Calu3 (cell line): Measurements from ENCODE around the gene STAG1. TPM values are rescaled to one million over a fixed set of nuclear protein-coding genes. Genes with fewer than 3 reads are reported as not detected.

Experiments
- BruUV-seq: library from RNA; stranded (reverse); fragments of 400-500 nt; replicated peaks from 2 replicates; lab custom pipeline; 2021; lab: Mats Ljungman, UMichigan
- CTCF ChIA-PET: fragments of 300-600 bp; sonication (Branson Sonifier 250); formaldehyde crosslinking; loops from one replicate; lab custom pipeline; 2022; ENCODE audit warnings: antibody characterized with exemption; lab: Charles Lee
- DNase-seq: peaks from one replicate; pipeline ENCODE4 v3.0.0; 2022
- H3K27ac Mint-ChIP-seq: one replicate; pipeline ENCODE4 v1.8.0; 2022; ENCODE audit warnings: mixed read lengths; ENCODE audit not compliant: unreplicated experiment
- H3K27me3 Mint-ChIP-seq: one replicate; pipeline ENCODE4 v1.8.0; 2022; ENCODE audit warnings: mixed read lengths; ENCODE audit not compliant: unreplicated experiment
- H3K36me3 Mint-ChIP-seq: one replicate; pipeline ENCODE4 v1.8.0; 2022; ENCODE audit warnings: mild to moderate bottlenecking, moderate library complexity, mixed read lengths; ENCODE audit not compliant: insufficient read depth, unreplicated experiment
- H3K4me1 Mint-ChIP-seq: one replicate; pipeline ENCODE4 v1.8.0; 2022; ENCODE audit warnings: mild to moderate bottlenecking, low read depth, mixed read lengths; ENCODE audit not compliant: unreplicated experiment
- H3K4me3 Mint-ChIP-seq: one replicate; pipeline ENCODE4 v1.8.0; 2022; ENCODE audit warnings: mild to moderate bottlenecking, low read depth, moderate library complexity, mixed read lengths; ENCODE audit not compliant: unreplicated experiment
- H3K9me3 Mint-ChIP-seq: one replicate; pipeline ENCODE4 v1.8.0; 2022; ENCODE audit warnings: low read depth, mixed read lengths; ENCODE audit not compliant: unreplicated experiment
- CTCF ChIP-seq: fragments of 200-600 bp; IDR thresholded peaks from one replicate; pipeline ENCODE4 v1.8.0; 2022; ENCODE audit warnings: antibody characterized with exemption; ENCODE audit not compliant: unreplicated experiment
- intact Hi-C: fragments of 100-400 bp; cut with micrococcal nuclease; formaldehyde crosslinking; loops from one replicate; pipeline ENCODE4 v1.10.0; 2022; ENCODE audit not compliant: unreplicated experiment
- total RNA-seq: library from RNA; stranded (reverse); gene quantifications from 2 replicates; pipeline ENCODE4 v1.2.3, GENCODE V29; 2022

Gene STAG1
- total RNA-seq, 1 experiment from 2014 or later = 39.3 TPM

DNA sequence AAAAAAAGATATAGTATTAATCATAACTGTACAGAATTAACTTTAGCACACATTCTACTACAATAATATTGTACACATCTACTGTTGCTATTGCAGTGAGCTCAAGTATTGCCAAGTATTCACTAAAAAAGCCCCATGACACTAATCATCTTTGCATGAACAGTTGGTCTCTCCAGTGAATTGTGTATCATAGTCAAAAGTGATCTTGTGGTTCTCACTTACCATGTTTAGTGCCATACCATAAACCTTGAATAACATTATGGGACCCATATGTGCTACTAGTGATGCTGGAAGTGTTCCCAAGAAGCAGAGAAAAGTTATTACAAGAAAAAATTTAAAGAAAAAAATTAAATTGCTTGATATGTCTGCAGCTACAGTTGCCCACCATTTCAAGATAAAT lies 324.9 kb downstream of the STAG1 start:
- intact Hi-C loops = no loop called here
- H3K27ac Mint-ChIP-seq = no peak overlapping the region
- no peak for DNase-seq
- CTCF ChIA-PET = no interaction called here
- H3K27me3 Mint-ChIP-seq = no peaks in the 10 kb centered on the region
- no peak for TF ChIP-seq CTCF
- no peaks in the 10 kb centered on the region for H3K9me3 Mint-ChIP-seq
- no peak overlapping the region for H3K4me3 Mint-ChIP-seq
- no peaks in the 10 kb centered on the region for H3K36me3 Mint-ChIP-seq
- no TSS peak for BruUV-seq
- no peaks in the 10 kb centered on the region for H3K4me1 Mint-ChIP-seq

DNA sequence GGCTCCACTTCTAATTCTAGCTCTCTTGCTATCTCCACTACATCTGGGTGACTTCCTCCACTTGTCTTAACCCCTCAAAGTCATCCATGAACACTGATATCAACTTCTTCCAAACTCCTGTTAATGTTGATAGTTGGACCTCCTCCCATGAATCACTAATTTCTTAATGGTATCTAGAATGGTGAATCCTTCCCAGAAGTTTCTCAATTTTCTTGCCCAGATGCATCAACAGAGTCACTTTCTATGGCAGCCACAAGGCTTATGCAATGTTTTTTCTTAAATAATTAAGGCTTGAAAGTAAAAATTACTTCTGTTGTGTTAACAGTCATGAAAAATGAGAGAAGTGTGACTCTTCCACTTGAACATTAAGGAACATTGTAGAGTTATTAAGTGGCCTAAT lies 337.7 kb downstream of the STAG1 start:
- Mint-ChIP-seq H3K27me3 (no peaks in the 10 kb centered on the region), H3K36me3 (no peaks in the 10 kb centered on the region), H3K4me1 (no peaks in the 10 kb centered on the region), H3K9me3 (no peaks in the 10 kb centered on the region), H3K27ac (no peak overlapping the region), H3K4me3 (no peak overlapping the region)
- CTCF ChIA-PET = no interaction called here
- no TSS peak for BruUV-seq
- no peak for DNase-seq
- intact Hi-C loops = no loop called here
- no peak for TF ChIP-seq CTCF

DNA sequence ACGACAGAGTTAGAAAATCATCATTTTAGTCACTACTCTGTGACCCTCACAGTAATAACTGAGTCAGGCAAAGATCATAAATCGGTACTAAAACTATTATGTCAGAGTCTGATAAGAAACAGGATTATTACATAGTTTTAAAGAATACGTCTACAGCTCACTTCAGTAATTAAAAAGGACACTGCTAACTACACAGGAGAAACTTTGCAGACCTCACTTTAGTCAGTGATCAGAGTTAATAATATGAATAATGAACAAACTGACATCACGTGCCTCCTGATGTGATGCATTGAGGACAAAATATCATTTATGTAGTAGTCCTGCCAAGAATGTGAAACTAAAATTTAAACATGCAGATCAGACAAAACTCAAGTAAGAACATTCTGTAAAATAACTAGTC lies 339.9 kb downstream of the STAG1 start:
- no peak overlapping the region for H3K27ac Mint-ChIP-seq
- CTCF ChIA-PET = interaction anchor here (0.5 kb wide), 1 partner anchor 237 kb away, joined by 5 read pairs; no protein-coding TSS in a partner anchor
- intact Hi-C loops = no loop called here
- no TSS peak for BruUV-seq
- H3K36me3 Mint-ChIP-seq = no peaks in the 10 kb centered on the region
- H3K4me1 Mint-ChIP-seq = no peaks in the 10 kb centered on the region
- H3K9me3 Mint-ChIP-seq = no peaks in the 10 kb centered on the region
- no peak overlapping the region for H3K4me3 Mint-ChIP-seq
- DNase-seq = no peak
- H3K27me3 Mint-ChIP-seq = no peaks in the 10 kb centered on the region
- no peak for TF ChIP-seq CTCF

- no peaks in the 10 kb centered on the region for H3K36me3 Mint-ChIP-seq
- no peak overlapping the region for H3K27ac Mint-ChIP-seq
- TF ChIP-seq CTCF = no peak
- BruUV-seq = no TSS peak
- CTCF ChIA-PET = interaction anchor here (0.6 to 1.6 kb wide), 2 partner anchors 343 to 370 kb away, joined by 3 to 5 read pairs; partner anchors contain the start of gene STAG1
- no peak for DNase-seq
- H3K9me3 Mint-ChIP-seq = no peaks in the 10 kb centered on the region
- no peak overlapping the region for H3K4me3 Mint-ChIP-seq
- no peaks in the 10 kb centered on the region for H3K4me1 Mint-ChIP-seq
- intact Hi-C loops = no loop called here
- H3K27me3 Mint-ChIP-seq = no peaks in the 10 kb centered on the region
These were observed 342.6 kb downstream of the STAG1 start for GRCh38 chr3:136409549-136409948.
